H1 (cell line): Measurements from ENCODE around the gene EGFR. TPM values are rescaled to one million over a fixed set of nuclear protein-coding genes. Genes with fewer than 3 reads are reported as not detected.

ENCODE experiments used
- CEBPB ChIP-seq: IDR thresholded peaks from 2 replicates; pipeline ENCODE4 v1.6.1; 2012; ENCODE audit warnings: low read depth, low read length
- SIX5 ChIP-seq: IDR thresholded peaks from 2 replicates; pipeline ENCODE4 v1.6.1; 2011; ENCODE audit warnings: mild to moderate bottlenecking, low read depth, low read length
- SUZ12 ChIP-seq: fragments of 200-600 bp; sonication (generic); IDR thresholded peaks from 2 replicates; pipeline ENCODE4 v1.6.1; 2012; ENCODE audit warnings: mild to moderate bottlenecking, inconsistent platforms, low read length, moderate library complexity, mixed read lengths
- TAF7 ChIP-seq: optimal IDR thresholded peaks from 2 replicates; pipeline ENCODE3; 2011; ENCODE audit warnings: low read depth, mild to moderate bottlenecking, inconsistent platforms, low read length, moderate library complexity, borderline replicate concordance
- polyA plus RNA-seq, 7 experiments: library from polyadenylated mRNA; depleted of rRNA in 3 of 7; stranded (reverse) in 5 of 7; unstranded in 2 of 7; fragments of >200 nt in 5 of 7; fragments of 200-250 nt in 2 of 7; gene quantifications; 1 replicate in 5 of 7; 2 replicates in 1 of 7; 4 replicates in 1 of 7; pipeline versions ENCODE4 v1.2.1 to v1.2.3, GENCODE V29; 2011 to 2013; ENCODE audit warnings: missing spikeins in 2 of 7, mixed read lengths in 2 of 7
- total RNA-seq: library from RNA; stranded (reverse); fragmentation: NEBNext Ultra II Directional; extraction: Animal tissue kit (Norgen Biotek cat#: 25700); gene quantifications from 2 replicates; pipeline ENCODE4 v1.2.1, GENCODE V29; 2021
- TF ChIP-seq, protein P1 (sequence below), 3 experiments: IDR thresholded peaks; 1 replicate in 2 of 3; 2 replicates in 1 of 3; pipeline versions ENCODE4 v1.5.1 to v1.6.1; 2011; ENCODE audit warnings: low read length in 3 of 3, mild to moderate bottlenecking in 3 of 3, inconsistent platforms in 2 of 3, low read depth in 1 of 3, moderate library complexity in 1 of 3; ENCODE audit not compliant: insufficient read depth in 1 of 3; ENCODE audit errors: control extremely low read depth in 1 of 3

The EGFR gene
- total and polyA plus RNA-seq, 2 of the 8 experiments (the other 6 are each of a cell fraction or from before 2014, with no cell fraction given): 1.9 to 5.8 TPM

DNA sequence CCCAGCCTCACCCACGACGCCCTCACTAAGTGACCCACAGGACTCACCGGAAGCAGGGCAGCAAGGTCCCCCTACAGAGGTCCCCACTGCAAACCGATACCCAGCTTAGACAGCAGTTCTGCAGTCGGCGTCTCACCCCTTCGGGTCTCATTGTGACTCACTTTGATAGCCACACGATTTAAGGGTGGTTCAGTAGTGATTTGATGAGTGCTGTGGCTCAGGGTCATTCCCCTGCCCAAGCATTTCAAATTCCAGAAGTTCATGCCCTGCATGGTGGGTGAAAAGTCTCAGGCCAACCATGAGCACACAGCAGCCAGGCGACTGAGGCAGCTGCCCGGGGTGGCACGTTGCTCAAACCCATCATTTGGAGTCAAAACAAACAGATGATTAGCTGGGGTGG, 93.2 kb downstream of the EGFR start (continued):
- TF ChIP-seq CEBPB: no peak
- no peak for TF ChIP-seq SUZ12
- TF ChIP-seq, protein P1, sequence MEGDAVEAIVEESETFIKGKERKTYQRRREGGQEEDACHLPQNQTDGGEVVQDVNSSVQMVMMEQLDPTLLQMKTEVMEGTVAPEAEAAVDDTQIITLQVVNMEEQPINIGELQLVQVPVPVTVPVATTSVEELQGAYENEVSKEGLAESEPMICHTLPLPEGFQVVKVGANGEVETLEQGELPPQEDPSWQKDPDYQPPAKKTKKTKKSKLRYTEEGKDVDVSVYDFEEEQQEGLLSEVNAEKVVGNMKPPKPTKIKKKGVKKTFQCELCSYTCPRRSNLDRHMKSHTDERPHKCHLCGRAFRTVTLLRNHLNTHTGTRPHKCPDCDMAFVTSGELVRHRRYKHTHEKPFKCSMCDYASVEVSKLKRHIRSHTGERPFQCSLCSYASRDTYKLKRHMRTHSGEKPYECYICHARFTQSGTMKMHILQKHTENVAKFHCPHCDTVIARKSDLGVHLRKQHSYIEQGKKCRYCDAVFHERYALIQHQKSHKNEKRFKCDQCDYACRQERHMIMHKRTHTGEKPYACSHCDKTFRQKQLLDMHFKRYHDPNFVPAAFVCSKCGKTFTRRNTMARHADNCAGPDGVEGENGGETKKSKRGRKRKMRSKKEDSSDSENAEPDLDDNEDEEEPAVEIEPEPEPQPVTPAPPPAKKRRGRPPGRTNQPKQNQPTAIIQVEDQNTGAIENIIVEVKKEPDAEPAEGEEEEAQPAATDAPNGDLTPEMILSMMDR (IDR thresholded peaks at IDR 0.05; ENCODE audit: control extremely low read depth in 1 of 3, insufficient read depth in 1 of 3, low read depth in 1 of 3, low read length in 3 of 3): no peak
- no peak for TF ChIP-seq SIX5
- no peak for TF ChIP-seq TAF7
